ENCODE results near the gene CHL1.

CHL1 gene

GRCh38 chr3:196311-197148, at the start of gene CHL1:
Gene CHL1 (plus strand): TSS chr3:196763. CDS start chr3:319777, 123,014 bp downstream.
- DNase-seq: no peak

GRCh38 chr3:151614-152189, 44.9 kb upstream of the CHL1 start:
- no peak for DNase-seq

- no peak for DNase-seq
These were observed 36.6 kb upstream of the CHL1 start for GRCh38 chr3:159974-160373.

- no peak for DNase-seq
These were observed 30.5 kb upstream of the CHL1 start for GRCh38 chr3:166071-166470.

- DNase-seq: no peak
These were observed 29.8 kb upstream of the CHL1 start for GRCh38 chr3:166799-167198.

GRCh38 chr3:173886-174285, 22.7 kb upstream of the CHL1 start:
- DNase-seq: no peak

- DNase-seq: no peak
These were observed 11.6 kb upstream of the CHL1 start for GRCh38 chr3:184976-185375.

- DNase-seq: no peak
These were observed 4.2 kb upstream of the CHL1 start for GRCh38 chr3:192215-192929.

GRCh38 chr3:194001-194400, 2.6 kb upstream of the CHL1 start:
- DNase-seq: no peak

- no peak for DNase-seq
These were observed 2.1 kb upstream of the CHL1 start for GRCh38 chr3:194421-194820.

GRCh38 chr3:195666-196065, 897 bp upstream of the CHL1 start:
- DNase-seq: no peak

GRCh38 chr3:197149-197827, 725 bp downstream of the CHL1 start:
- DNase-seq: no peak

GRCh38 chr3:197828-198491, 1.4 kb downstream of the CHL1 start:
- DNase-seq: no peak

- DNase-seq: no peak
These were observed 3.3 kb downstream of the CHL1 start for GRCh38 chr3:199835-200234.

- DNase-seq: no peak
These were observed 4.3 kb downstream of the CHL1 start for GRCh38 chr3:200758-201325.

- no peak for DNase-seq
These were observed 7.5 kb downstream of the CHL1 start for GRCh38 chr3:204102-204501.

GRCh38 chr3:207973-208372, 11.4 kb downstream of the CHL1 start:
- no peak for DNase-seq

- DNase-seq: no peak
These were observed 14.1 kb downstream of the CHL1 start for GRCh38 chr3:210669-211068.

GRCh38 chr3:212432-212831, 15.9 kb downstream of the CHL1 start:
- no peak for DNase-seq

- DNase-seq: no peak
These were observed 20.7 kb downstream of the CHL1 start for GRCh38 chr3:217099-217813.

GRCh38 chr3:217948-218347, 21.4 kb downstream of the CHL1 start:
- DNase-seq: no peak
